Stimulated activated naive CD8-positive, alpha-beta T cell treated with anti-CD3 and anti-CD28 coated beads, Interleukin-15, Interleukin-2, amounts not matched to agents 100 ng/mL and 50 ng/mL, for 24 hours (primary cell): ENCODE data around the gene CLPX.
A peak's percentile ranks its signal among the peaks of the same experiment; 100 is the strongest.
"Not testable (repeated sequence)": the region's sequence is repeated elsewhere in the genome, so short reads cannot be mapped to it uniquely, and the experiment has no call there.

Source experiments
- H3K27ac Mint-ChIP-seq: one replicate; pipeline ENCODE4 v1.8.0; 2021; ENCODE audit warnings: mild to moderate bottlenecking, mixed read lengths
- H3K27me3 Mint-ChIP-seq: one replicate; pipeline ENCODE4 v1.8.0; 2021; ENCODE audit warnings: mixed read lengths
- H3K36me3 Mint-ChIP-seq: one replicate; pipeline ENCODE4 v1.8.0; 2021; ENCODE audit warnings: low read depth, mixed read lengths
- H3K4me1 Mint-ChIP-seq: one replicate; pipeline ENCODE4 v1.8.0; 2021; ENCODE audit warnings: low read depth, mixed read lengths
- H3K4me3 Mint-ChIP-seq: one replicate; pipeline ENCODE4 v1.8.0; 2021; ENCODE audit warnings: mild to moderate bottlenecking, mixed read lengths
- H3K9me3 Mint-ChIP-seq: one replicate; pipeline ENCODE4 v1.8.0; 2021; ENCODE audit warnings: mixed read lengths

Gene CLPX

GRCh38 chr15:65194826-65195547, 9.8 kb upstream of the CLPX start:
- no peak overlapping the region for H3K27ac Mint-ChIP-seq
- H3K36me3 Mint-ChIP-seq = no peaks in the 10 kb centered on the region
- H3K4me1 Mint-ChIP-seq = no peaks in the 10 kb centered on the region
- no peaks in the 10 kb centered on the region for H3K9me3 Mint-ChIP-seq
- H3K4me3 Mint-ChIP-seq = no peak overlapping the region
- no peaks in the 10 kb centered on the region for H3K27me3 Mint-ChIP-seq

- Mint-ChIP-seq H3K4me3 (no peak overlapping the region), H3K36me3 (no peaks in the 10 kb centered on the region), H3K27ac (no peak overlapping the region)
Observed at GRCh38 chr15:65192016-65192415, 6.9 kb upstream of the CLPX start.

GRCh38 chr15:65189102-65189740, 4.1 kb upstream of the CLPX start:
- peak overlapping the region; percentile 32 for H3K27ac Mint-ChIP-seq
- no peak overlapping the region for H3K4me3 Mint-ChIP-seq
- H3K9me3 Mint-ChIP-seq = no peaks in the 10 kb centered on the region
- no peaks in the 10 kb centered on the region for H3K27me3 Mint-ChIP-seq
- peaks cover 7% of the 10 kb centered on the region for H3K4me1 Mint-ChIP-seq
- peaks cover 1% of the 10 kb centered on the region for H3K36me3 Mint-ChIP-seq

More at GRCh38 chr15:65192016-65192415, 6.9 kb upstream of the CLPX start:
- no peaks in the 10 kb centered on the region for H3K27me3 Mint-ChIP-seq
- H3K9me3 Mint-ChIP-seq = no peaks in the 10 kb centered on the region
- no peaks in the 10 kb centered on the region for H3K4me1 Mint-ChIP-seq

GRCh38 chr15:65188472-65188871, 3.3 kb upstream of the CLPX start:
- not testable (repeated sequence) for H3K27ac Mint-ChIP-seq, H3K36me3 Mint-ChIP-seq, H3K9me3 Mint-ChIP-seq, H3K27me3 Mint-ChIP-seq, H3K4me3 Mint-ChIP-seq
- H3K4me1 Mint-ChIP-seq = peaks cover 15% of the 10 kb centered on the region

GRCh38 chr15:65184305-65184867, 756 bp downstream of the CLPX start:
- Mint-ChIP-seq H3K27me3 (no peaks in the 10 kb centered on the region), H3K27ac (peak overlapping the region; percentile 87), H3K4me1 (peaks cover 40% of the 10 kb centered on the region), H3K4me3 (peak overlapping the region; percentile 96), H3K36me3 (peaks cover 17% of the 10 kb centered on the region), H3K9me3 (no peaks in the 10 kb centered on the region)

GRCh38 chr15:65183865-65184159, 1.3 kb downstream of the CLPX start:
- Mint-ChIP-seq H3K9me3 (no peaks in the 10 kb centered on the region), H3K4me1 (peaks cover 40% of the 10 kb centered on the region), H3K36me3 (peaks cover 23% of the 10 kb centered on the region), H3K4me3 (peak overlapping the region; percentile 96), H3K27me3 (no peaks in the 10 kb centered on the region), H3K27ac (peak overlapping the region; percentile 87)

- Mint-ChIP-seq H3K9me3 (no peaks in the 10 kb centered on the region), H3K27ac (no peak overlapping the region), H3K4me1 (peaks cover 40% of the 10 kb centered on the region), H3K36me3 (peaks cover 30% of the 10 kb centered on the region), H3K27me3 (no peaks in the 10 kb centered on the region), H3K4me3 (peak overlapping the region; percentile 96)
Observed at GRCh38 chr15:65182538-65182937, 2.6 kb downstream of the CLPX start.

- Mint-ChIP-seq H3K36me3 (peaks cover 30% of the 10 kb centered on the region), H3K4me1 (peaks cover 40% of the 10 kb centered on the region), H3K4me3 (peak overlapping the region; percentile 39)
- H3K27ac Mint-ChIP-seq, H3K9me3 Mint-ChIP-seq, H3K27me3 Mint-ChIP-seq: not testable (repeated sequence)
Observed at GRCh38 chr15:65181582-65182353, 3.4 kb downstream of the CLPX start.

- Mint-ChIP-seq H3K27me3 (no peaks in the 10 kb centered on the region), H3K9me3 (no peaks in the 10 kb centered on the region), H3K4me3 (no peak overlapping the region), H3K4me1 (peaks cover 33% of the 10 kb centered on the region), H3K27ac (no peak overlapping the region), H3K36me3 (peaks cover 38% of the 10 kb centered on the region)
Observed at GRCh38 chr15:65180167-65180566, 5.0 kb downstream of the CLPX start.

- no peak overlapping the region for H3K4me3 Mint-ChIP-seq
- no peaks in the 10 kb centered on the region for H3K27me3 Mint-ChIP-seq
- peaks cover 19% of the 10 kb centered on the region for H3K4me1 Mint-ChIP-seq
- H3K36me3 Mint-ChIP-seq = peaks cover 41% of the 10 kb centered on the region
- H3K27ac Mint-ChIP-seq = no peak overlapping the region
- no peaks in the 10 kb centered on the region for H3K9me3 Mint-ChIP-seq
Observed at GRCh38 chr15:65177901-65178300, 7.2 kb downstream of the CLPX start.

- Mint-ChIP-seq H3K27me3 (no peaks in the 10 kb centered on the region), H3K4me1 (peaks cover 6% of the 10 kb centered on the region), H3K4me3 (no peak overlapping the region), H3K36me3 (peaks cover 44% of the 10 kb centered on the region), H3K27ac (no peak overlapping the region), H3K9me3 (no peaks in the 10 kb centered on the region)
Observed at GRCh38 chr15:65176056-65176455, 9.1 kb downstream of the CLPX start.

- Mint-ChIP-seq H3K27ac (no peak overlapping the region), H3K4me1 (peaks cover 4% of the 10 kb centered on the region), H3K36me3 (peaks cover 42% of the 10 kb centered on the region)
Observed at GRCh38 chr15:65175511-65175910, 9.6 kb downstream of the CLPX start.

GRCh38 chr15:65174509-65174908, 10.6 kb downstream of the CLPX start:
- H3K36me3 Mint-ChIP-seq = peaks cover 41% of the 10 kb centered on the region
- no peak overlapping the region for H3K4me3 Mint-ChIP-seq
- no peaks in the 10 kb centered on the region for H3K27me3 Mint-ChIP-seq
- H3K9me3 Mint-ChIP-seq = no peaks in the 10 kb centered on the region
- no peaks in the 10 kb centered on the region for H3K4me1 Mint-ChIP-seq
- no peak overlapping the region for H3K27ac Mint-ChIP-seq

More at GRCh38 chr15:65175511-65175910, 9.6 kb downstream of the CLPX start:
- H3K9me3 Mint-ChIP-seq = no peaks in the 10 kb centered on the region
- no peak overlapping the region for H3K4me3 Mint-ChIP-seq
- H3K27me3 Mint-ChIP-seq = no peaks in the 10 kb centered on the region

- H3K36me3 Mint-ChIP-seq = peaks cover 27% of the 10 kb centered on the region
- no peak overlapping the region for H3K27ac Mint-ChIP-seq
- H3K4me1 Mint-ChIP-seq = no peaks in the 10 kb centered on the region
- H3K4me3 Mint-ChIP-seq = no peak overlapping the region
- no peaks in the 10 kb centered on the region for H3K27me3 Mint-ChIP-seq
- no peaks in the 10 kb centered on the region for H3K9me3 Mint-ChIP-seq
Observed at GRCh38 chr15:65172531-65172930, 12.6 kb downstream of the CLPX start.

GRCh38 chr15:65171428-65171827, 13.7 kb downstream of the CLPX start:
- H3K4me1 Mint-ChIP-seq = no peaks in the 10 kb centered on the region
- no peak overlapping the region for H3K4me3 Mint-ChIP-seq
- H3K36me3 Mint-ChIP-seq = peaks cover 32% of the 10 kb centered on the region
- no peaks in the 10 kb centered on the region for H3K27me3 Mint-ChIP-seq
- no peaks in the 10 kb centered on the region for H3K9me3 Mint-ChIP-seq
- H3K27ac Mint-ChIP-seq = no peak overlapping the region
